NCI-H1417 (cell line): ENCODE results near the gene NUDT4.
"Not testable (repeated sequence)": the region's sequence is repeated elsewhere in the genome, so short reads cannot be mapped to it uniquely, and the experiment has no call there.

Source experiments
- DNase-seq, 3 experiments: peaks; one replicate each; lab custom pipeline; 2025; lab: John Stamatoyannopoulos, UW

The NUDT4 gene

GRCh38 chr12:93429448-93429847 is 51.7 kb downstream of the NUDT4 start:
- no peak for DNase-seq

GRCh38 chr12:93429852-93430251 is 52.1 kb downstream of the NUDT4 start:
- DNase-seq: no peak

- DNase-seq: no peak
These were observed 52.6 kb downstream of the NUDT4 start for GRCh38 chr12:93430280-93430679.

- DNase-seq: not testable (repeated sequence)
These were observed 54.3 kb downstream of the NUDT4 start for GRCh38 chr12:93432031-93432430.

GRCh38 chr12:93434256-93434865 is 56.6 kb downstream of the NUDT4 start:
- DNase-seq: no peak

GRCh38 chr12:93438266-93439050 is 60.7 kb downstream of the NUDT4 start:
- no peak for DNase-seq

GRCh38 chr12:93440043-93440835 is 62.5 kb downstream of the NUDT4 start:
- no peak for DNase-seq

GRCh38 chr12:93441081-93441616 is 63.4 kb downstream of the NUDT4 start:
- DNase-seq: peak in 2 of 3 experiments; percentile 64

GRCh38 chr12:93441617-93442410 is 64.1 kb downstream of the NUDT4 start, which contains the start of gene UBE2N:
UBE2N (minus strand) TSS chr12:93441947; CDS start chr12:93441884, 63 bp downstream.
- peak; percentile 97 to 99 (median 98) for DNase-seq

- DNase-seq: no peak
These were observed 65.0 kb downstream of the NUDT4 start for GRCh38 chr12:93442411-93443340.

GRCh38 chr12:93443576-93443975 is 65.9 kb downstream of the NUDT4 start:
- no peak for DNase-seq

GRCh38 chr12:93447555-93448290 is 70.0 kb downstream of the NUDT4 start:
- peak; percentile 32 to 59 (median 35) for DNase-seq

GRCh38 chr12:93448796-93449195 is 71.1 kb downstream of the NUDT4 start:
- DNase-seq: no peak

- DNase-seq: no peak
These were observed 71.6 kb downstream of the NUDT4 start for GRCh38 chr12:93449277-93449676.

- no peak for DNase-seq
These were observed 73.9 kb downstream of the NUDT4 start for GRCh38 chr12:93451423-93452158.

- DNase-seq: no peak
These were observed 75.9 kb downstream of the NUDT4 start for GRCh38 chr12:93453633-93454032.

- DNase-seq: no peak
These were observed 78.4 kb downstream of the NUDT4 start for GRCh38 chr12:93456077-93456476.
